ENCODE data around the gene SUCLA2. TPM values are rescaled to one million over a fixed set of nuclear protein-coding genes. Genes with fewer than 3 reads are reported as not detected.

The SUCLA2 gene
- total and polyA plus RNA-seq, 2 of the 8 experiments (the other 6 are each of a cell fraction or from before 2014, with no cell fraction given): 23.5 to 78.8 TPM

- peaks cover 0 to 5% of the 10 kb centered on the region in 2 experiments; a peak in 1 of 4 replicates for H3K9me3 ChIP-seq (ENCODE audit: insufficient read depth in 2 of 2, low read depth in 1 of 2, low read length in 1 of 2)
- no peak overlapping the region for H3K14ac ChIP-seq (ENCODE audit: insufficient read length)
- no peak for DNase-seq (ENCODE audit: low read depth in 1 of 2, low spot score in 2 of 2)
- no peak overlapping the region for H4K8ac ChIP-seq (ENCODE audit: extremely low read depth, insufficient read depth, low read length)
- ChIA-PET POLR2A (ENCODE audit: partially characterized antibody) (interaction anchor here (1.4 kb wide), 1 partner anchor 25 kb away, joined by 3 read pairs; the partner anchor contains the start of gene SUCLA2), CTCF (ENCODE audit: partially characterized antibody) (no interaction called here)
- no peaks in the 10 kb centered on the region for H3K4me1 ChIP-seq (replicated peaks in 1 of 4; ENCODE audit: control insufficient read depth in 3 of 4, insufficient read depth in 4 of 4, low read length in 3 of 4)
- no peaks in the 10 kb centered on the region; the same call in none of the 2 replicates for H3K79me1 ChIP-seq (ENCODE audit: low read depth, low read length)
- H2BK12ac ChIP-seq (ENCODE audit: low read depth, low read length): no peak overlapping the region
- H4K91ac ChIP-seq (replicated peaks; ENCODE audit: insufficient read length, low read length): no peak overlapping the region
- no peak overlapping the region for H3K23ac ChIP-seq (ENCODE audit: insufficient read length)
- H2BK15ac ChIP-seq (ENCODE audit: low read length): no peak overlapping the region
- no peak overlapping the region for H2AK5ac ChIP-seq (ENCODE audit: low read depth, low read length)
- H3K9ac ChIP-seq (replicated peaks in 1 of 4; ENCODE audit: extremely low read depth in 1 of 4, low read depth in 3 of 4, low read length in 3 of 4): no peak overlapping the region
- no peak overlapping the region for H2BK5ac ChIP-seq (ENCODE audit: low read depth, low read length)
- no peak overlapping the region for H3K18ac ChIP-seq (ENCODE audit: extremely low read depth, low read length)
- peaks cover 0 to 2% of the 10 kb centered on the region in 2 experiments for H4K20me1 ChIP-seq (replicated peaks in 1 of 2; ENCODE audit: control insufficient read depth in 1 of 2, insufficient read depth in 2 of 2, low read length in 2 of 2)
- no peak overlapping the region for H3K4me3 ChIP-seq (ENCODE audit: extremely low read depth in 1 of 4, insufficient read depth in 2 of 4, low read depth in 3 of 4, low read length in 4 of 4)
- no peak overlapping the region for H4K5ac ChIP-seq (ENCODE audit: insufficient read length, low read depth, low read length)
- no peak overlapping the region for H2AFZ ChIP-seq (ENCODE audit: low read length)
- 100% methylated on average over 1 of the region's 1 CpG; no CpG with 5 or more reads in 1 of the 2 experiments for WGBS, 2 experiments (ENCODE audit: extremely low coverage in 1 of 2, insufficient coverage in 1 of 2, insufficient read length in 1 of 2, insufficient replicate concordance in 2 of 2, low coverage in 1 of 2, low lambda C conversion rate in 2 of 2, missing lambda C conversion rate in 1 of 2)
- no peak overlapping the region for H3K27ac ChIP-seq (ENCODE audit: low read depth, low read length)
- no peaks in the 10 kb centered on the region for H3K27me3 ChIP-seq (replicated peaks in 1 of 4; ENCODE audit: control insufficient read depth in 3 of 4, extremely low read depth in 1 of 4, insufficient read depth in 3 of 4, low read length in 3 of 4)
- no peak overlapping the region for H3K4ac ChIP-seq (replicated peaks; ENCODE audit: insufficient read length, low read depth, low read length)
- no peak overlapping the region for H2BK120ac ChIP-seq (replicated peaks; ENCODE audit: low read depth, low read length)
- no peak overlapping the region for H3K4me2 ChIP-seq (ENCODE audit: insufficient read depth in 1 of 2, low read depth in 2 of 2, low read length in 2 of 2)
- H2BK20ac ChIP-seq (ENCODE audit: low read length): no peak overlapping the region
- H3K36me3 ChIP-seq (ENCODE audit: control insufficient read depth in 2 of 4, insufficient read depth in 4 of 4, low read length in 3 of 4): peaks cover 0 to 11% (median 5%) of the 10 kb centered on the region in 4 experiments; a peak in 4 of 8 replicates
- no peak overlapping the region for H3K56ac ChIP-seq (replicated peaks; ENCODE audit: insufficient read length, low read depth, low read length)
- no peaks in the 10 kb centered on the region for H3K23me2 ChIP-seq (ENCODE audit: low read depth, low read length)
- no peak for FAIRE-seq
- peaks cover 0 to 14% of the 10 kb centered on the region in 2 experiments; a peak in 1 of 4 replicates for H3K79me2 ChIP-seq (ENCODE audit: control insufficient read depth in 1 of 2, insufficient read depth in 2 of 2, low read length in 2 of 2)
These were observed 24.7 kb downstream of the SUCLA2 start for GRCh38 chr13:47976325-47976724.
